Lower leg skin (tissue), 3 donors: ENCODE results near the gene IFIT3.

ENCODE experiments used
- POLR2A ChIP-seq, 2 donors: fragments of 450-650 bp; IDR thresholded peaks; one replicate each; pipeline ENCODE4 v1.6.1; 2016 to 2017; ENCODE audit warnings: antibody characterized with exemption in 2 of 2, mild to moderate bottlenecking in 1 of 2, moderate library complexity in 1 of 2
- TF ChIP-seq, protein P1 (sequence below), 3 donors: fragments of 450-650 bp; IDR thresholded peaks; one replicate each; pipeline ENCODE4 v1.5.1; 2016; ENCODE audit warnings: antibody characterized with exemption in 3 of 3, mild to moderate bottlenecking in 3 of 3, moderate library complexity in 2 of 3

DNA sequence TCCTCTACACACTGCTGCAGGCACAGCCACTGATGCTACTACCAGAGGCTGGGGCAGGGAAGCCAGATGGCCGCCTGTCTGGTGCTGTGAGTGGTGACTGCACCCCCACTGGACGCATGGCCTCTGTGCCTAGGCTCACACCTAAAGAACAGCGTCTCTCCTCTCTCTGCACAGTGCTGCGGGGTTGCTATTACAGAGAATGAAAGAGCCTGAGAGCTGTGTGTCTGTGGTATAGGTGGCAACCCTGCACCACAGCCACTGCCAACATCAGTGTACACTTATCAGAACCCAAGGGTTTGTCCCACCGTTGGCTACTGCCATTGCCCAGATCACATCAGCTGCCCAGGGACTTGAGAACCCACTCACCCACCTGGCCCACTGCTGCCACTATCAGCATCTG lies 30.0 kb upstream of the IFIT3 start:
- TF ChIP-seq, protein P1, sequence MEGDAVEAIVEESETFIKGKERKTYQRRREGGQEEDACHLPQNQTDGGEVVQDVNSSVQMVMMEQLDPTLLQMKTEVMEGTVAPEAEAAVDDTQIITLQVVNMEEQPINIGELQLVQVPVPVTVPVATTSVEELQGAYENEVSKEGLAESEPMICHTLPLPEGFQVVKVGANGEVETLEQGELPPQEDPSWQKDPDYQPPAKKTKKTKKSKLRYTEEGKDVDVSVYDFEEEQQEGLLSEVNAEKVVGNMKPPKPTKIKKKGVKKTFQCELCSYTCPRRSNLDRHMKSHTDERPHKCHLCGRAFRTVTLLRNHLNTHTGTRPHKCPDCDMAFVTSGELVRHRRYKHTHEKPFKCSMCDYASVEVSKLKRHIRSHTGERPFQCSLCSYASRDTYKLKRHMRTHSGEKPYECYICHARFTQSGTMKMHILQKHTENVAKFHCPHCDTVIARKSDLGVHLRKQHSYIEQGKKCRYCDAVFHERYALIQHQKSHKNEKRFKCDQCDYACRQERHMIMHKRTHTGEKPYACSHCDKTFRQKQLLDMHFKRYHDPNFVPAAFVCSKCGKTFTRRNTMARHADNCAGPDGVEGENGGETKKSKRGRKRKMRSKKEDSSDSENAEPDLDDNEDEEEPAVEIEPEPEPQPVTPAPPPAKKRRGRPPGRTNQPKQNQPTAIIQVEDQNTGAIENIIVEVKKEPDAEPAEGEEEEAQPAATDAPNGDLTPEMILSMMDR (IDR thresholded peaks at IDR 0.05): no peak
- TF ChIP-seq POLR2A (IDR thresholded peaks at IDR 0.05): no peak
